A673 (cell line): ENCODE measurements around the gene MRPL39.
"Not testable (repeated sequence)": the region's sequence is repeated elsewhere in the genome, so short reads cannot be mapped to it uniquely, and the experiment has no call there.

Source experiments
- CTCF ChIP-seq: fragments of 300-800, 200-600 bp; sonication (generic); conservative IDR thresholded peaks from 2 replicates; pipeline ENCODE4 v1.5.1; 2017; ENCODE audit warnings: low read depth, mild to moderate bottlenecking, antibody characterized with exemption, low read length, moderate library complexity, mixed read lengths
- EZH2 ChIP-seq: fragments of 200-600 bp; sonication (generic); IDR thresholded peaks from 2 replicates; pipeline ENCODE4 v1.6.1; 2017; ENCODE audit warnings: borderline replicate concordance, low read depth, mild to moderate bottlenecking, mixed read lengths, antibody characterized with exemption, low read length; ENCODE audit not compliant: poor library complexity, severe bottlenecking

GRCh38 chr21:25625776-25626555, 18.7 kb upstream of the MRPL39 start:
- not testable (repeated sequence) for TF ChIP-seq CTCF, EZH2
